CD4-positive, alpha-beta memory T cell (primary cell): Measurements from ENCODE around the gene DEFB115. TPM values are rescaled to one million over a fixed set of nuclear protein-coding genes. Genes with fewer than 3 reads are reported as not detected.
A peak's percentile ranks its signal among the peaks of the same experiment; 100 is the strongest.

Experiments
- CTCF ChIA-PET: fragments of 350-600 bp; sonication (Branson Sonifier 250); formaldehyde crosslinking; loops from one replicate; lab custom pipeline; 2021; ENCODE audit warnings: inconsistent platforms; ENCODE audit not compliant: partially characterized antibody; lab: Charles Lee
- POLR2A ChIA-PET: fragments of 350-600 bp; sonication (Branson Sonifier 250); formaldehyde crosslinking; loops from one replicate; lab custom pipeline; 2021; ENCODE audit not compliant: partially characterized antibody; lab: Charles Lee
- DNase-seq, 5 donors: peaks; one replicate each; pipeline versions ENCODE4 v3.0.0 to v3.0.0-alpha.2; 2020 to 2022; ENCODE audit warnings: mixed read lengths in 1 of 5
- H3K27ac ChIP-seq: one replicate; pipeline ENCODE4 v1.7.0; 2013; ENCODE audit warnings: low read depth, low read length
- H3K27me3 ChIP-seq: 2 replicates; pipeline ENCODE4 v1.7.0; 2013; ENCODE audit warnings: mild to moderate bottlenecking, low read length, moderate library complexity; ENCODE audit not compliant: insufficient read depth
- H3K36me3 ChIP-seq: 2 replicates; pipeline ENCODE4 v1.7.0; 2013; ENCODE audit warnings: mild to moderate bottlenecking, low read length, moderate library complexity; ENCODE audit not compliant: insufficient read depth
- H3K4me1 ChIP-seq: 2 replicates; pipeline ENCODE4 v1.7.0; 2013; ENCODE audit warnings: mild to moderate bottlenecking, low read length, moderate library complexity; ENCODE audit not compliant: insufficient read depth
- H3K4me3 ChIP-seq, 2 donors: one replicate each; pipeline ENCODE4 v1.7.0; 2013; ENCODE audit warnings: low read length in 2 of 2, mild to moderate bottlenecking in 1 of 2
- H3K9me3 ChIP-seq, 2 donors: one replicate each; pipeline ENCODE4 v1.7.0; 2013; ENCODE audit warnings: low read length in 2 of 2, control low read depth in 1 of 2; ENCODE audit not compliant: control insufficient read depth in 1 of 2
- H3K27ac Mint-ChIP-seq, 7 donors: one replicate each; pipeline ENCODE4 v1.8.0; 2020 to 2021; ENCODE audit warnings: mixed read lengths in 7 of 7, mild to moderate bottlenecking in 6 of 7, inconsistent platforms in 3 of 7, moderate library complexity in 3 of 7
- H3K27me3 Mint-ChIP-seq, 2 donors: one replicate each; pipeline ENCODE4 v1.8.0; 2020 to 2021; ENCODE audit warnings: mixed read lengths in 2 of 2
- H3K36me3 Mint-ChIP-seq, 2 donors: one replicate each; pipeline ENCODE4 v1.8.0; 2020 to 2021; ENCODE audit warnings: mixed read lengths in 2 of 2, inconsistent platforms in 1 of 2, mild to moderate bottlenecking in 1 of 2
- H3K4me1 Mint-ChIP-seq, 4 donors: one replicate each; pipeline ENCODE4 v1.8.0; 2020 to 2021; ENCODE audit warnings: mixed read lengths in 4 of 4, mild to moderate bottlenecking in 1 of 4
- H3K4me3 Mint-ChIP-seq, 8 donors: one replicate each; pipeline ENCODE4 v1.8.0; 2020 to 2021; ENCODE audit warnings: mixed read lengths in 8 of 8, mild to moderate bottlenecking in 7 of 8, moderate library complexity in 6 of 8, inconsistent platforms in 3 of 8
- H3K9me3 Mint-ChIP-seq, 8 donors: one replicate each; pipeline ENCODE4 v1.8.0; 2020 to 2021; ENCODE audit warnings: mixed read lengths in 8 of 8, mild to moderate bottlenecking in 5 of 8, inconsistent platforms in 3 of 8, moderate library complexity in 1 of 8
- intact Hi-C: fragments of 100-400 bp; cut with micrococcal nuclease; formaldehyde crosslinking; loops from one replicate; pipeline ENCODE4 v1.15.1; 2023
- polyA plus RNA-seq, 2 donors: library from polyadenylated mRNA; unstranded; fragments of 300-500 nt; fragmentation: Illumina TruSeq; gene quantifications; one replicate each; pipeline ENCODE4 v1.2.3, GENCODE V29; 2021
- total RNA-seq, 2 experiments: library from RNA; stranded (reverse); gene quantifications; one replicate each; pipeline ENCODE4 v1.2.3, GENCODE V29; 2021

Gene DEFB115
- total RNA-seq (not detected), polyA plus RNA-seq (not detected)

GRCh38 chr20:31257364-31257763 is at the start of gene DEFB115:
DEFB115 (plus strand) TSS chr20:31257664; CDS start chr20:31257664, 0 bp downstream.
- CTCF ChIA-PET: no interaction called here
- intact Hi-C loops: no loop called here
- H3K4me1 ChIP-seq: no peaks in the 10 kb centered on the region
- Mint-ChIP-seq H3K4me1 (no peaks in the 10 kb centered on the region), H3K36me3 (no peaks in the 10 kb centered on the region), H3K27ac (no peak within 1 kb of the TSS), H3K27me3 (no peaks in the 10 kb centered on the region), H3K9me3 (peaks cover 0 to 15% (median 8%) of the 10 kb centered on the region in 8 donors), H3K4me3 (no peak within 1 kb of the TSS)
- no peak within 1 kb of the TSS for H3K4me3 ChIP-seq
- DNase-seq: no peak
- no peak within 1 kb of the TSS for H3K27ac ChIP-seq
- POLR2A ChIA-PET: no interaction called here
- no peaks in the 10 kb centered on the region for H3K27me3 ChIP-seq
- H3K9me3 ChIP-seq: no peaks in the 10 kb centered on the region
- H3K36me3 ChIP-seq: no peaks in the 10 kb centered on the region

- no peaks in the 10 kb centered on the region for H3K27me3 Mint-ChIP-seq
- H3K4me3 Mint-ChIP-seq: no peak overlapping the region
- ChIA-PET CTCF (no interaction called here), POLR2A (no interaction called here)
- H3K36me3 ChIP-seq: no peaks in the 10 kb centered on the region
- H3K4me1 ChIP-seq: no peaks in the 10 kb centered on the region
- H3K27ac Mint-ChIP-seq: no peak overlapping the region
- intact Hi-C loops: no loop called here
- no peak overlapping the region for H3K4me3 ChIP-seq
- no peak overlapping the region for H3K27ac ChIP-seq
- H3K9me3 ChIP-seq: peaks cover 4 to 59% of the 10 kb centered on the region in 2 donors
- no peaks in the 10 kb centered on the region for H3K4me1 Mint-ChIP-seq
- H3K9me3 Mint-ChIP-seq: no peaks in the 10 kb centered on the region
- H3K27me3 ChIP-seq: no peaks in the 10 kb centered on the region
- DNase-seq: no peak
- H3K36me3 Mint-ChIP-seq: no peaks in the 10 kb centered on the region
Measured at GRCh38 chr20:31236953-31237352, 20.5 kb upstream of the DEFB115 start.

- POLR2A ChIA-PET: no interaction called here
- DNase-seq: no peak
- H3K27me3 Mint-ChIP-seq: no peaks in the 10 kb centered on the region
- H3K4me1 Mint-ChIP-seq: no peaks in the 10 kb centered on the region
- Histone ChIP-seq H3K36me3 (no peaks in the 10 kb centered on the region), H3K27ac (no peak overlapping the region), H3K27me3 (no peaks in the 10 kb centered on the region), H3K9me3 (peaks cover 4 to 62% of the 10 kb centered on the region in 2 donors), H3K4me1 (no peaks in the 10 kb centered on the region), H3K4me3 (no peak overlapping the region)
- H3K9me3 Mint-ChIP-seq: no peaks in the 10 kb centered on the region
- intact Hi-C loops: no loop called here
- H3K4me3 Mint-ChIP-seq: no peak overlapping the region
- H3K36me3 Mint-ChIP-seq: no peaks in the 10 kb centered on the region
- no peak overlapping the region for H3K27ac Mint-ChIP-seq
- CTCF ChIA-PET: no interaction called here
Measured at GRCh38 chr20:31237763-31238162, 19.7 kb upstream of the DEFB115 start.

GRCh38 chr20:31239139-31239538 is 18.3 kb upstream of the DEFB115 start:
- Histone ChIP-seq H3K27ac (no peak overlapping the region), H3K27me3 (no peaks in the 10 kb centered on the region), H3K36me3 (no peaks in the 10 kb centered on the region), H3K9me3 (peaks cover 4 to 62% of the 10 kb centered on the region in 2 donors), H3K4me3 (no peak overlapping the region), H3K4me1 (no peaks in the 10 kb centered on the region)
- no peak for DNase-seq
- Mint-ChIP-seq H3K4me3 (no peak overlapping the region), H3K9me3 (no peaks in the 10 kb centered on the region), H3K4me1 (no peaks in the 10 kb centered on the region), H3K36me3 (no peaks in the 10 kb centered on the region), H3K27ac (no peak overlapping the region), H3K27me3 (no peaks in the 10 kb centered on the region)
- ChIA-PET CTCF (no interaction called here), POLR2A (no interaction called here)
- intact Hi-C loops: no loop called here

- Histone ChIP-seq H3K4me1 (no peaks in the 10 kb centered on the region), H3K36me3 (no peaks in the 10 kb centered on the region), H3K4me3 (no peak overlapping the region), H3K27ac (no peak overlapping the region), H3K27me3 (no peaks in the 10 kb centered on the region), H3K9me3 (no peaks in the 10 kb centered on the region)
- no peak for DNase-seq
- no peaks in the 10 kb centered on the region for H3K36me3 Mint-ChIP-seq
- no peaks in the 10 kb centered on the region for H3K4me1 Mint-ChIP-seq
- H3K9me3 Mint-ChIP-seq: peaks cover 0 to 15% (median 10%) of the 10 kb centered on the region in 8 donors
- intact Hi-C loops: no loop called here
- H3K27ac Mint-ChIP-seq: no peak overlapping the region
- CTCF ChIA-PET: no interaction called here
- POLR2A ChIA-PET: no interaction called here
- H3K27me3 Mint-ChIP-seq: no peaks in the 10 kb centered on the region
- H3K4me3 Mint-ChIP-seq: no peak overlapping the region
Measured at GRCh38 chr20:31256959-31257358, 505 bp upstream of the DEFB115 start.

GRCh38 chr20:31260326-31260932 is 3.0 kb downstream of the DEFB115 start:
- intact Hi-C loops: no loop called here
- Mint-ChIP-seq H3K27ac (no peak overlapping the region), H3K4me1 (no peaks in the 10 kb centered on the region), H3K4me3 (peak overlapping the region in 1 of 8 donors; percentile 7), H3K27me3 (no peaks in the 10 kb centered on the region), H3K36me3 (no peaks in the 10 kb centered on the region), H3K9me3 (peaks cover 0 to 22% (median 8%) of the 10 kb centered on the region in 8 donors)
- Histone ChIP-seq H3K4me1 (no peaks in the 10 kb centered on the region), H3K27me3 (no peaks in the 10 kb centered on the region), H3K4me3 (no peak overlapping the region), H3K27ac (no peak overlapping the region), H3K9me3 (no peaks in the 10 kb centered on the region), H3K36me3 (no peaks in the 10 kb centered on the region)
- ChIA-PET CTCF (interaction anchor here (0.8 kb wide), 1 partner anchor 11 kb away, joined by 3 read pairs; no protein-coding TSS in a partner anchor), POLR2A (no interaction called here)
- no peak for DNase-seq

GRCh38 chr20:31274441-31274840 is 17.0 kb downstream of the DEFB115 start:
- H3K4me3 Mint-ChIP-seq: no peak overlapping the region
- Histone ChIP-seq H3K4me1 (no peaks in the 10 kb centered on the region), H3K27me3 (no peaks in the 10 kb centered on the region), H3K27ac (no peak overlapping the region), H3K36me3 (no peaks in the 10 kb centered on the region), H3K9me3 (peaks cover 0 to 11% of the 10 kb centered on the region in 2 donors), H3K4me3 (no peak overlapping the region)
- H3K27me3 Mint-ChIP-seq: no peaks in the 10 kb centered on the region
- no peaks in the 10 kb centered on the region for H3K4me1 Mint-ChIP-seq
- POLR2A ChIA-PET: no interaction called here
- no peaks in the 10 kb centered on the region for H3K36me3 Mint-ChIP-seq
- intact Hi-C loops: no loop called here
- H3K27ac Mint-ChIP-seq: no peak overlapping the region
- H3K9me3 Mint-ChIP-seq: peaks cover 3 to 48% (median 40%) of the 10 kb centered on the region in 8 donors
- no peak for DNase-seq
- CTCF ChIA-PET: no interaction called here
